HG03565 (cell line): Measurements from ENCODE around the gene CNOT6L.

Experiments
- ATAC-seq: cut with Tn5 transposase; IDR thresholded peaks from one replicate; pipeline ENCODE4 v1.9.1; 2021; ENCODE audit warnings: mild to moderate bottlenecking, moderate library complexity; ENCODE audit not compliant: unreplicated experiment

The CNOT6L gene

DNA sequence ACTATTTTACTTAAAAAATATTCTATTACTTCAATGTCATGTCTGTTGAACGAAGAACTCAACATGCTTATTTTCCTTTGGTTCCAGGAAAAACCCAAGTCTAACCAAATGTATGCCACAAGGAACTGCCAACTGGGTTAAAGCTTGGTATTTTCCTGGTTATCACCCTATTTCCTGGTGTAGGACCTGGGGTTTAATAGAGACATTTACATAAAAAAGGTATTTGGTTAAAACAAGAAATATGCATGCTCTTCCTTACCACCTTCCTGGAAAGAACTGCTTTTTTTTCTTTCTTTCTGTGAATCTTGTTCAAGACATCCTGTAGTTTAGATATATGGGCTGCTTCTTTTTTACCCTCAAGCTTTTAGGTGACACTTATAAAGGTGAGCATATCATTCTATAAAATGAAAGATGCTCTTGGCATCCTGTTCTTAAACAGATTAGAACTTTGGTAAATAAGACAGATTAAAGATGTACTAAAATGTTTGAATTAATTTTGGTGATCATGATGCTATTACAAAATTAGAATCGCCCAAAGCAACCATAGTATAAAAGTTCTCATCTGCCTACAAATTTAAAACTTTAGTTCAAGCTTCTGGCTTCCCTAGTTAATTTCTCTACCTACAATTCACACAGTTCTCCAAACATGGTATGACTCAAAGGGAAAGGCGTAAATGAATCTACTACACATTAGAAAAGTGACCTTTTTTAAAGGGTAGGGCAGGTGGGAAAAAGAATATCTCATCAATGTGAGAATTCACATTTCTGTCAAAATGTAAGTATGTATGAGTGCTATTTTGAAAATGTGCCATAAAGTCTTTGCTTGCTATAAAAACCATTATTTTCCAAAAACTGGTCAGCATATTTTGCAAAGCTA lies 103.5 kb downstream of the CNOT6L start:
- no peak for ATAC-seq

DNA sequence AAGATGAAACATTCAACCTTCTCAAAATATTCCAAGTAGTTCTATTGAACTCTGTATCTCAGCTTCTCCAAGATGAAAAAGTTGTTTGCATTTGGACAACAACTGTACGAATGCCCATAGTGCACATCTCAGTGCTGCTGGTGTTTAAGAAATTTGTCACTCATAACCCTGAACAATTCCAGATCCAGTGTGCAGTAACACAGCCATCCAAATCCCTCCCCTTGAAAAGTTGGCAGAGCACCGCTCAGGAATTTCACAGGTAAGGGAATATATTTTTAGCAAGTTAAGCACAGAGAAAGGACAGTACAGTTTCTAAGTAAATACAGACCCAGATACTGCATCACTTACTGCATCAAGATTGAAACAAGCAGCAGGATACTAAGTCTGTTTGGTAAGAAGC lies 104.7 kb downstream of the CNOT6L start:
- no peak for ATAC-seq

DNA sequence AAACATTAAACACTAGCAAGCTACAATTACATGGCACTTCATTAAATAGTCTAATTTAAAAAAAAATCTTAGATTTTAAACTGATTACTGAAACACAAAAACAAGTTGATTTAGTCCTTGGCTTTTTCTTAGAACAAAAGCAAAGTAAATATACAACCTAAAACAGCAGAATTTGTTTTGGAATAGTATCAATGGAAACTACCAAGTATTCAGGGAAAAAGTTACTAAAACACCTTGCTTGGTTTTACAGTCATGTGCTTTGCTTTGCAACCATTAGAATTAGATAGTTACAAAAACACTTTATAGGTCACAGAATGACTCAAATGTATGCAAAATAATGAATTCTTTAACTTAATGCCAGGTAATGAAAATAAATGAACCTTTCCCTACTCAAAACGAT lies 105.3 kb downstream of the CNOT6L start:
- ATAC-seq = no peak

DNA sequence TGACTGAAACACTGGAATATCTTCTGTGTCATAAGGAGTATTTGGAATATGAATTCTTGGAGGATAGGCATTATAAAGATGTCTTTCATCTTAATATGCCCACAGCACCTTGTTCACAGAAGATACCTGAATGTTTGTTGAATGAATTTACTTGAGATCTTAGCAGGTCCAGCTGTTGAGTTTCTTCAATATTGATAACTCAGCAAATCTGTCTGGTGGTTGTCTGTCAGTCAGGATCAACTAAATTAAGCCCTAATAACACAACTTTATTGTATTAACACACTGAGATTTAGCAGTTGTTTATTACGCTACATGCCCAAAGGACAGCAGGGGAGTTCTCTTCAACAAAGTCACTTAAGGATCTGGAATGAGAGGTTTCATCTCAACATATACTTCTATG lies 106.5 kb downstream of the CNOT6L start:
- no peak for ATAC-seq

DNA sequence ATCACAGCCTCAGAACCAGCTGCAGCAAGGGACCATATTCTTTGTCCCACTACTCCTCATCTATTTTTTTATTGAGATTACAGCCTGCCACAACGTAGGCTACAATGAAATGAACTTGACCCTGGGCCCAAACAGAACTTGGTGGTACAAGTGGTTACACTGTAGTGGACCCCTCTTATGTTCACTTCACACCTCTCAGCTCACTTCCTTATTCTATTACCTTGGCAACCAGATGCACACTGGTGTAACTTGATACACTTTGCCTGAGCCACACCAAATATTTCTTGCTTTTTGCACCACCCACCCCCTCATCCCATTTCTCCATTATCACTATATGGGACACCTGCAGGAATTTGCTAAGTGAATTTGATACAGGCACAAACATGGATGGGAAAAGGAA lies 107.7 kb downstream of the CNOT6L start:
- ATAC-seq = no peak

DNA sequence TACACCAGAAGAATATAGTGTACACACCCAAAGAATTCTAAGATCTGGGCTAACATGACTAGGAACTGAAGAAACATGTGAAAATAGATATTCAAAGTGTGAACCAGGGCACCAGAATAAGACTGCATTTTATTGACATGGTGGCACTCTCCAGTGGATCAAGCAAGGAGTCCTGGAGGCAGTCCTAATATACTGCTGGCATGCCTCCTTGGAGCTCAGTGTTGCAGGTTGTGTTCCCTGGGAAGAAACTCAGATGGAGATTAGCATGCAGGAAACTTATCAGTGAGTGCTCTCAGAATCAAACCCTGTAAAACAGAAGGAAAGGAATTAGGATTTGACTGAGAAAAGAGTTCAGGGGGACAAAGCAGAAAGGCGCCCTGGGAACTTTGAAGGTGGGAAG lies 108.5 kb downstream of the CNOT6L start:
- ATAC-seq = no peak

DNA sequence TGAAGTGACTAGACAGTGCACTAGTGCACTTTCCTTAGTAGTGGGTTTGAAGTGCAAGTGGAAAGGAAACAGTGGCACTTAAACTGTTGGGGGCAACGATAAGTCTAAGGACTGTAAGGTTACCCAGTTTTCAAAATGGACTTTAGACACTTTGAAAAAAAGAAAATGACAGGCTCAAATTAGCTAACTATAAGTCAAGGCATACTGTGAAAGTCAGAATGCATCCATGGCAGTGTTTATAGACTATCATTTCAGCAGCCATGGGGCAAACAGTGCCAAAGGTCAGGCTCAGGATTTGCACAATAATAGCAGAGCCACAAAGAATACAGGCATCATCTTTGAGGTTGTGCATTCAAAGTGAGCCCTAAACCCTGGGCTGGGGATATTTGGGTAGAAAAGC lies 109.1 kb downstream of the CNOT6L start:
- no peak for ATAC-seq

DNA sequence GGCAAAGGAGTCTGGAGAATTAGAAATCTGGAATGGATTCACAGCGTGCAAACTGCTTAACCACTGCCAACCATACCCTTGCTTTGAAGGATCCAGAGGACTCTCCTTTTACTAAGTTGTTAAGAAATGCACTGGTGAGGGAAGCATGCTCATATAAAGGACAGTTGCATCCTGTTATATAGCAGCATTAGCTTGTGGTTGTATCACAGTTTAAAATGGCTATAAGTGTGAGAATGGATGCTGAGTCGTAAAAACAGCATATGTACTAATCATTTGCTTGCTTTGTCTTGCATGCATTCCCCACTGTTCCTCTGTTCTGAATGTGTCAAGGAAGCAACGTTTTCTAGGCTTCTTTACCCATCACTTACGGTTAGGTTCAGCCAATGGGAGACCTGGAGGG lies 112.5 kb downstream of the CNOT6L start:
- no peak for ATAC-seq

DNA sequence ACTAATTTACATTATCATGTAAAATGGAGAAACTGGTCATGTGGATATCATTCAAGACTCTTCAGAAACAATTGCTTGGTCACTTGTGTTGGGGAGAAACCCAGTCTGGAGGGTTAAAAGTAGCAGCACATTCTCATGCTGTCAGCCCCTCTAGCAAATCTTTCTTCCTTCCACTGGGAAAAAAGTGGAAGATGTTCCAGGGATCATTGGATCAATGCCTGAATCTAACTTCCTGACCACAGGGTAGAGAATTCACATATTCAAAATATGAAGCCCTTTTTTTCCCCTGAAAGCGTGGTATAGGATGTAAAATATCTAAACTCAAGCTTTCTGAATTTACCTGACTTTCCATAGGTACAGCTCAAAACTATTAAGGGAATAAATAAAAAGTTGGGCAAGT lies 115.5 kb downstream of the CNOT6L start:
- ATAC-seq = no peak

DNA sequence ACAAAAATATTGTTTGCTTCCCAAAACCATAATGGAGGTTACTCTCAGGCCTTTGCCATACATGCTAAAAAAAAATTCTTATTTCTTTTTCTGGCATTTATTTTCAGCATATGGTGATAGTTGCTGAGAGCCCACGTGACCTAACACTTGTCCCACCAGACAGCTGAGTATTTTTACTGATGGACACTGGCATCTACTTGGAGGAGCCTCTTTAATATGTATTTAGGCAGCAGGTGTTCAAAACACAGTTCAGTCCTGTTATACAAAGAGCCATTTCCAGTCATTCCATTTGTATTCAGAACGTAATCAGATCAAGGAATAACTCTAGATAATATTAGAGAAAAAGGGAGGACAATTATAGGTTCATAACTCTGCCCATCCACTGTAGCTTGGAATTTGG lies 118.0 kb downstream of the CNOT6L start:
- no peak for ATAC-seq

DNA sequence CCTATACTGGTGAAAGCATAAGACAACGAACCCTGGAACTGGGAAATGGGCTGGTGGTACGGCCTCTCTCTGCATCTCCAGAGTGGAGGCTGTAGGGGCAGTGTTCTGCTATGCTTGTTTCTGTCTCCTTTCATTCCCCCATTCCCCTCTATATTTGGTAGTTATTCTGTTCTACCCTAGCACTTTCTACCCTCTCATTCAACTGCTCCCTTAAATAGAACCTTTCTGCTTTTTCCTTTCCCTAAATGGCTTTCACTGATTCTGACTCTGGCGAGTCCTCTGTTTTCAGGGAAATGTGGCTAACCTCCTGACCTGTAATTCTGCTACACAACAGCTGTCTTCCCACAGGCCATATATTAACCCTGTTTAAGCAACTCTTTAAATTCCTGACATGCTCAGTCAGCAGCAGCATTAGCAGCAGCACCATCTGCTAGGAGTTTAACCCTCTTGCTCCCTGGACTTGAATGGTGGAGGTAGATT lies 119.4 kb downstream of the CNOT6L start:
- ATAC-seq = no peak

DNA sequence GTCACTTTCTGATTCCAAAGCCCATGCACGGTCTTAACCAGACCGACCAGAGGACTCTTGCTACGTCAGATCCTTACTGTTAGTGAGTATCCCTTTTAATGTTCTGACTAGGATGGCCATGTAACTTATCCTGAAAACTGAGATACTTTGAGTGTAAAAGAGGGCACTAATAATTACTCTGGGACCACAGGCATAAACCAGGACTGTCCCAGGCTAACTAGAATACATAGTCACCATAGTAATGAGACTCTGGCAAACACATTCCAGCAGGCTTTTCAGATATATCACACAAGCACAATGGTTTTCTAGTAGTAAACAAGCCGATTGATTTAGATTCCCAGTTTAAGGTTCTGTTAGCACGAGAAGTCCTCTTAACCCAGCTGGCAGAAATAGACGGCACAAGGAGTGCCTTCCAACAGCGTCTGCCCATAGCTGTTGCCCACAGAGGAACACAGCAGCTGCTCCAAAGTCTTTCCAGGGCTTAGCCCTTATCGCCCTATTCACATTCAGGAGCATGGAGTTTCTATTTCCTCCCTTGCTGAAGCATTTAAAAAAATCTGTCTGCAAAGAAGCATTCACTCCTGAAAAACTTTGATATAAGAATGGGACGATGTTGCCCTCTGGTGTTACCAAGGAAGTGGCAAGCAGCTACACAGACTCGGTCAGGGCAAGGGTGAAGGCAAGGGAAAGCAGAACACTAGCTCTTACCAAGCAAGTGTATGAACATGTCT lies 121.1 kb downstream of the CNOT6L start:
- no peak for ATAC-seq

DNA sequence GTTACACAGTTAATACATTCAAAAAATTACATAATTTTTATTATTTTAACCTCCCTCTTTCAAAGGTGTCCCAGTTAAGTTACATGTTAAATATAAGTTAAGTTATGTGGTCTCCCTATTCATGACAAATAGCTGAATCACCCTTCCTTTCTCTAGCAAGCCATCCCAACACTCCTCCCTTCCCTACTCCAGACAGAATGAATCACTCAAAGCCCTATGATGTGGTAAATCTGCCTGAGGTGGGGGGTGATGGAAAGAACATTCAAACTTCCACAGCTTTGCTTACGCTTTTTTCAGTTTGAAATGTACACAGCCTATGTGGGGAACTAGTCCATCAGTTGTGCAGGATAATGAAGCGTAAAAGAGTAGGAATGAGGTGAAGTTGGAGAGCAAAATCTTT lies 123.4 kb downstream of the CNOT6L start:
- no peak for ATAC-seq

DNA sequence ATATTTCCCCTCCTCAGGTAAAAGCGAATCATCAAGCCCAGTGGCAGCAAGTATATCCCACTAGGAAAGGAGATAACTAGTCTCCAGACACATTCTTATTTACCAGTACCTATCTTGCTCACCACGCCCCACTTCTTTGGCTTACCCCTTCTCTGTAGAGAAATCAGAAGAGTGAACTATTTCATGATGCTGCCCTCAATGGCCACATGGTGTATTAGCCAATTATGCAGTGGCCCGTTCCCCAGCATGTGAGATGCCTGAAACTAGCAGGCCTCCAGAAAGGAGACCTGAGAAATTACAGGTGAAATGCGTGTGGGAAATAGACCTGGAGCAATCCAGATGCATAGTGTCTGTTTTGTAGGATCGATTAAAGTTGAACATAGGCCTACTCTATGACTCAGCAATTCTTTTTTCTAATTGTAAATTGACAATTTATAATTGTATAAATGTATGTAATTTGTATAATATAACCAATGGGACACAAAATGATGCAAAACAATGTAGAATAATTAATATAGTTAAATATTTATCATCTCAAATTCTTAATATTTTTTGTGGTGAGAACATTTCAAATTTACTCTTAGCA lies 126.2 kb downstream of the CNOT6L start:
- no peak for ATAC-seq

DNA sequence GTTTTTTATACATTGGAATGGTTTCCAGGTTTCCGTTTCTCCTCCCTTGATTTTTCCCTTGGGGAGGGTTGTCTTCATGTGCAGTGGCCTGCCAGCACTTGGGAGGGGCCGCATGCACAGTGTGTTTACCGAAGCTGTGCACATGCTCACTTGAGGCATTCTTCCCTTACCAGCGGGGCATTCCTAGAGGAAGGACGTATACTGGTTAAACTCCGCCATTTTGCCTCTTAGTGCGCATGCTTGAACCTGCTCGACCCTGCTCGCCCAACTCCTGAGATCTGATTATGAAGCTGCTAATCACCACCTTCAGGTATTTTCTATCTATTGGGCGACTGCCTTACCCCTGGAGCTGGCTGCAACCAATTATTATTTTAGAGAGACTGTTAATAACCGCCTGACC lies 137.4 kb downstream of the CNOT6L start:
- ATAC-seq = no peak

DNA sequence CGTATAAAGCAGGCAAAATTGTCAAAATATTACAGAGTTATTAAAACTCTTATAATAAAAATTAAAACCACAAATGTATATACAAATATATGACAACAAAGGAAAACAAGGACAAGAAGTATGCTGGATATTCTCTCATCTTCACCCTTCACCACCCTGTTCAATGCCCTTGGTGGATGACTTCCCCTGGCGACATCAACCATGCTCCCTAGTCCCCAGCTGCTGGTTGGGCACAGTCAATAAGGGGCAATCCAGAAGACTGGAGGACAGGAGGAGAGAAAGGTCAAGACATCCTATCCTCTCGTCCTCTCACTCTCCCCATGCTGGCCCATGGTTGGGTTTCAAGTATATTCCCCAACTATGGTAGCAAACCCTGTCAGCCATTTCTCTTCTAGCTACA lies 142.3 kb downstream of the CNOT6L start:
- ATAC-seq = no peak

DNA sequence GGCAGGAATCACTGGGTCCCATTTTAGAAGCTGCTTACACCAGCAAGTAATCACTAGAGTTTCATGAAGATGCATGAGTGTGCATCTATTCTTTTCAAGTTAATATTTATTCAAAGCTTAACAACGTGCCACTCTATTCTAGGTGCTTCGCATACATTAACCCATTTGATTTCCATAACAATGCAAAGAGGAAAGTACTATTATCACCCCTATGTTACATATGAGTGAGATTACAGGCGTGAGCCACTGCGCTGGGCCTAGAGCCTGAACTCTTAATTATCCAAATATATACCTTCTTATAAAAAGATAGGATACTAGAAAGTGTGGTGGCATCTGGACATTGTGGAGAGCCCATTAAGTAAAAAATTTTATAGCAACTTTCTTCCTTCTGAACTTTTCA lies 148.1 kb downstream of the CNOT6L start:
- no peak for ATAC-seq

DNA sequence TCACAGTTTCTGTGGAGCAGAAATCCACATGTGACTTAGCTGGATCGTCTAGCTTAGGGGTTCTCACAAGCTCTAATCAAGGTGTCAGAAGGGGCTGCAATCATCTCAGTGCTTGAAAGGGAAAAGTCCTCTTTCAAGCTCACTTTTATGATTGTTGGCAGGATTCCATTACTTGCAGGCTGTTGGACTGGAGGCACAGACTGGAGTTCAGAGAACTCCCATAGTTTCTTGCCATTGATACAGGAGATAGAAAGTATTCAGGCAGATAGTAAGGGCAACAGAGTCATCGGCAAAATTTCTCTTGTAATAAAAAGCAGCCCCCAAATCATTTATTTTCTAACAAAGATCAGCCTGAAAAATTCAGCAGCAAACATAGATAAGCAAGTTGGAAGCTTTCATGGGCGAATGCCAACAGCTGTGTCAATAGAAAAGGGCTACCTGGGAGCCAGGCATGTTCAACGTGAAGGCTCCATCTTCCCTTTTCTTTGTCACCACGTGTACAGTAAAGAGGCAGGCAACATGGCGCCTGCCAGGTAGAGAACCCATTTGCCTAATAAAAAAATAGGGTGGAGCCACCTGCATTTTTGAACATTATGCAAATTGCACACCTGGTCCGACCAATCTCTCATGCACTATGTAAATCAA lies 149.1 kb downstream of the CNOT6L start:
- ATAC-seq = no peak

DNA sequence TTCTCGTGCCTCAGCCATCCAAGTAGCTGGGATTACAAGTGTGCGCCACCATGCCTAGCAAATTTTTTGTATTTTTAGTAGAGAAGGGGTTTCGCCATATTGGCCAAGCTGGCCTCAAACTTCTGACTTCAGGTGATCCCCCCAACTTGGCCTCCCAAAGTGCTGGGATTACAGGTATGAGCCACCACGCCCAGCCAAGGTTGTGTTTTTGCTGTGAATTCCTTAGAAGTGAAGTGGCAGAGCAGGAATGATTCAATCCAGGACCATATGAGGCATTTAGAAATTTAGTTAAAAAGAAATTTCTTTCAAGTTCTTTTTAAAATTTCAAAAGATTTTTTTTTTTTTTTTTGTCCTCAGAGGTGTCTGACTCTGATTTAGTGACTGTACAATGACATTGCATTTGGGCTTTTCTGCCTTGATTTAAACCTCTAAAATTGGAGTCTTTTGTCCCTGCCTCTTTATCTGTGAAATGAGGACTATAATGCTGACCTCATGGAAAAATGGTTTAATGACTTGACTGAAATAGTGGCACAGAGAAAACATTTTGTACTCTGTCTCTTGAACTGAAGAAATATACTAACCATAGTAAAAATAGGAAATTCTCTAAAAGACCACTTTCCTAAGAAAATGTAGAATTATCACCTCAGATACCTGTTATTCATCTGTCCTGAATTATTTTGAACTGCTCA lies 153.6 kb downstream of the CNOT6L start:
- no peak for ATAC-seq
